ENCODE data around the gene PROSER3.

- no peak for TF ChIP-seq CTCF (conservative IDR thresholded peaks at IDR 0.05 in 1 of 2, IDR thresholded peaks at IDR 0.05 in 1 of 2; ENCODE audit: low read depth in 1 of 2, low read length in 2 of 2)
- TF ChIP-seq EZH2 (IDR thresholded peaks at IDR 0.05; ENCODE audit: low read length, missing control alignments) = no peak
Measured at GRCh38 chr19:35816262-35816661, 58.3 kb downstream of the PROSER3 start.
